A549 (cell line): Measurements from ENCODE around the gene CHCHD6. TPM values are rescaled to one million over a fixed set of nuclear protein-coding genes. Genes with fewer than 3 reads are reported as not detected.

Source experiments
- ATAC-seq, 2 experiments: fragments of 200-7000 bp in 1 of 2; fragments of >200 bp in 1 of 2; cut with Nextera tagmentation in 1 of 2; cut with Tn5 transposase in 1 of 2; 3 replicates each; pipeline versions ENCODE4 v1.8.0 to v1.9.1; 2018 to 2020; ENCODE audit warnings: mild to moderate bottlenecking in 1 of 2, moderate library complexity in 1 of 2
- CTCF ChIA-PET: fragments of 300-600 bp; sonication (Branson Sonifier 250); formaldehyde crosslinking; extraction: SDS; loops from one replicate; lab custom pipeline; 2021; ENCODE audit warnings: antibody characterized with exemption, inconsistent platforms; lab: Yijun Ruan, JAX
- POLR2A ChIA-PET: fragments of 350-600 bp; formaldehyde crosslinking; extraction: SDS; loops from one replicate; lab custom pipeline; 2021; ENCODE audit warnings: antibody characterized with exemption, inconsistent platforms; lab: Yijun Ruan, JAX
- DNase-seq, 2 experiments: peaks; one replicate each; pipeline versions ENCODE4 v3.0.0 to v3.0.0-alpha.2; 2011 to 2016; ENCODE audit warnings: low read depth in 1 of 2, low spot score in 1 of 2
- FAIRE-seq: peaks from 2 replicates; lab custom pipeline; 2011; peaks lifted over from hg19 to GRCh38; lab: Jason Lieb, UNC
- H3K27ac ChIP-seq, 2 experiments: fragments of >200 bp; sonication (Bioruptor Twin); formaldehyde crosslinking; 3 replicates each; pipeline ENCODE4 v1.5.1; 2016 to 2017
- H3K4me1 ChIP-seq: fragments of >200 bp; sonication (Bioruptor Twin); formaldehyde crosslinking; 3 replicates; pipeline ENCODE4 v1.6.1; 2016
- H3K4me2 ChIP-seq: fragments of >200 bp; sonication (Bioruptor Twin); formaldehyde crosslinking; 3 replicates; pipeline ENCODE4 v1.6.1; 2016
- H3K4me3 ChIP-seq: fragments of >200 bp; sonication (Bioruptor Twin); formaldehyde crosslinking; 3 replicates; pipeline ENCODE4 v1.5.1; 2016
- H3K9me3 ChIP-seq: fragments of >200 bp; sonication (Bioruptor Twin); formaldehyde crosslinking; 3 replicates; pipeline ENCODE4 v1.6.1; 2016
- BHLHE40 ChIP-seq: IDR thresholded peaks from 2 replicates; pipeline ENCODE4 v1.6.1; 2012; ENCODE audit warnings: low read depth, low read length, inconsistent platforms
- CBX2 ChIP-seq: fragments of 200-600 bp; sonication (generic); IDR thresholded peaks from 2 replicates; pipeline ENCODE4 v1.6.1; 2016; ENCODE audit warnings: low read depth, mild to moderate bottlenecking, borderline replicate concordance
- CEBPB ChIP-seq, 2 experiments: fragments of >200 bp in 1 of 2; sonication (Bioruptor Twin) in 1 of 2; formaldehyde crosslinking in 1 of 2; IDR thresholded peaks; 2 replicates each; pipeline ENCODE4 v1.6.1; 2012 to 2016
- CHD2 ChIP-seq: fragments of 150-350 bp; IDR thresholded peaks from 2 replicates; pipeline ENCODE4 v1.6.1; 2014; ENCODE audit warnings: low read length; ENCODE audit not compliant: partially characterized antibody
- CHD4 ChIP-seq: fragments of 200-600 bp; sonication (generic); IDR thresholded peaks from 2 replicates; pipeline ENCODE4 v1.6.1; 2016; ENCODE audit warnings: antibody characterized with exemption, mild to moderate bottlenecking, borderline replicate concordance
- CTCF ChIP-seq: fragments of >200 bp; sonication (Bioruptor Twin); formaldehyde crosslinking; IDR thresholded peaks from 3 replicates; pipeline ENCODE4 v1.5.1; 2016
- EHF ChIP-seq: fragments of 250-450 bp; sonication (Bioruptor Pico); IDR thresholded peaks from 2 replicates; pipeline ENCODE4 v1.5.0; 2020; ENCODE audit warnings: mild to moderate bottlenecking
- ESRRA ChIP-seq: fragments of 150-350 bp; IDR thresholded peaks from 2 replicates; pipeline ENCODE4 v1.6.1; 2014; ENCODE audit warnings: mild to moderate bottlenecking, low read length, borderline replicate concordance
- FOSL2 ChIP-seq, 2 experiments: fragments of 450-650 bp in 1 of 2; fragments of >200 bp in 1 of 2; sonication (Bioruptor Twin) in 1 of 2; formaldehyde crosslinking; IDR thresholded peaks; 2 replicates each; pipeline versions ENCODE4 v1.5.0 to v1.6.1; 2016 to 2020; ENCODE audit warnings: mild to moderate bottlenecking in 1 of 2, moderate library complexity in 1 of 2
- FOXS1 ChIP-seq: fragments of 250-450 bp; sonication (Bioruptor Pico); IDR thresholded peaks from 2 replicates; pipeline ENCODE4 v1.5.0; 2020; ENCODE audit warnings: mild to moderate bottlenecking, moderate library complexity
- GATA3 ChIP-seq: IDR thresholded peaks from 2 replicates; pipeline ENCODE4 v1.6.1; 2012; ENCODE audit warnings: borderline replicate concordance
- HEYL ChIP-seq: fragments of 250-450 bp; sonication (Bioruptor Pico); IDR thresholded peaks from 2 replicates; pipeline ENCODE4 v1.8.0; 2021; ENCODE audit warnings: mild to moderate bottlenecking, moderate library complexity
- HOXB5 ChIP-seq: fragments of 250-450 bp; sonication (Bioruptor Pico); IDR thresholded peaks from 2 replicates; pipeline ENCODE4 v1.5.0; 2020; ENCODE audit warnings: mild to moderate bottlenecking, moderate library complexity
- JUN ChIP-seq, 2 experiments: fragments of >200 bp; sonication (Bioruptor Twin); formaldehyde crosslinking; IDR thresholded peaks; 2 replicates in 1 of 2; 3 replicates in 1 of 2; pipeline ENCODE4 v1.6.1; 2016 to 2017
- MAZ ChIP-seq: fragments of 150-350 bp; IDR thresholded peaks from 2 replicates; pipeline ENCODE4 v1.6.1; 2014; ENCODE audit warnings: antibody characterized with exemption, low read depth, low read length, borderline replicate concordance
- NFE2L2 ChIP-seq: fragments of 150-350 bp; conservative IDR thresholded peaks from 2 replicates; pipeline ENCODE4 v1.6.1; 2014; ENCODE audit warnings: low read length
- NPAS2 ChIP-seq: fragments of 250-450 bp; sonication (Bioruptor Pico); IDR thresholded peaks from 2 replicates; pipeline ENCODE4 v1.8.0; 2022; ENCODE audit warnings: mild to moderate bottlenecking, moderate library complexity, borderline replicate concordance
- PHF8 ChIP-seq: fragments of 200-600 bp; sonication (generic); IDR thresholded peaks from 2 replicates; pipeline ENCODE4 v1.6.1; 2016; ENCODE audit warnings: low read depth, mild to moderate bottlenecking, antibody characterized with exemption, moderate library complexity, borderline replicate concordance
- POLR2AphosphoS2 ChIP-seq: conservative IDR thresholded peaks from 2 replicates; pipeline ENCODE4 v1.6.1; 2012; ENCODE audit warnings: low read length, improper control_type of control experiment, inconsistent platforms
- RAD21 ChIP-seq, 2 experiments: fragments of >200 bp in 1 of 2; sonication (Bioruptor Twin) in 1 of 2; formaldehyde crosslinking in 1 of 2; IDR thresholded peaks in 1 of 2; conservative IDR thresholded peaks in 1 of 2; 2 replicates in 1 of 2; 3 replicates in 1 of 2; pipeline ENCODE4 v1.6.1; 2012 to 2018; ENCODE audit warnings: inconsistent platforms in 1 of 2
- RARB ChIP-seq: fragments of 250-450 bp; sonication (Bioruptor Pico); IDR thresholded peaks from 2 replicates; pipeline ENCODE4 v1.8.0; 2021; ENCODE audit warnings: mild to moderate bottlenecking, moderate library complexity
- RFX5 ChIP-seq: fragments of 450-650 bp; IDR thresholded peaks from 2 replicates; pipeline ENCODE4 v1.7.1; 2014; ENCODE audit warnings: antibody characterized with exemption, mild to moderate bottlenecking, moderate library complexity
- RNF2 ChIP-seq: fragments of 200-600 bp; sonication (generic); IDR thresholded peaks from 2 replicates; pipeline ENCODE4 v1.6.1; 2016; ENCODE audit warnings: low read depth, mild to moderate bottlenecking, antibody characterized with exemption, moderate library complexity, borderline replicate concordance
- SREBF2 ChIP-seq: fragments of 450-650 bp; IDR thresholded peaks from 2 replicates; pipeline ENCODE4 v1.6.1; 2014; ENCODE audit warnings: mild to moderate bottlenecking, moderate library complexity
- TFCP2L1 ChIP-seq: fragments of 250-450 bp; sonication (Bioruptor Pico); IDR thresholded peaks from 2 replicates; pipeline ENCODE4 v1.5.0; 2021; ENCODE audit warnings: mild to moderate bottlenecking
- ZNF302 ChIP-seq: fragments of 250-450 bp; sonication (Bioruptor Pico); IDR thresholded peaks from 2 replicates; pipeline ENCODE4 v1.9.0; 2021; ENCODE audit warnings: inconsistent platforms, mild to moderate bottlenecking, moderate library complexity
- WGBS: methylation state at CpG from one replicate; pipeline ENCODE4 v1.1.6; 2017; ENCODE audit errors: missing lambda C conversion rate; 5-methylcytosine and 5-hydroxymethylcytosine counted together
- polyA plus RNA-seq, 4 experiments: library from polyadenylated mRNA; depleted of rRNA in 3 of 4; stranded (reverse); fragments of >200 nt; fragmentation: RNase III in 1 of 4; extraction: RNeasy Plus Mini Kit Qiagen cat#74134 plus additional on column Dnase treatment in 1 of 4; gene quantifications; 2 replicates in 3 of 4; 3 replicates in 1 of 4; pipeline ENCODE4 v1.2.3, GENCODE V29; 2011 to 2017
- TF ChIP-seq, protein P1 (sequence below): fragments of >200 bp; sonication (Bioruptor Twin); formaldehyde crosslinking; IDR thresholded peaks from 3 replicates; pipeline ENCODE4 v1.6.1; 2016

CHCHD6 gene
- polyA plus RNA-seq, 2 of the 4 experiments (the other 2 are of a cell fraction): 15.0 to 18.1 TPM

GRCh38 chr3:126865736-126866135, 161.7 kb downstream of the CHCHD6 start:
- no peaks in the 10 kb centered on the region for H3K4me1 ChIP-seq
- 100% methylated on average over 1 of the region's 1 CpG for WGBS
- DNase-seq (no peak), ATAC-seq (no peak), FAIRE-seq (no peak)
- ChIA-PET CTCF (no interaction called here), POLR2A (no interaction called here)
- no peak overlapping the region for H3K4me3 ChIP-seq
- TF ChIP-seq FOXS1 (CRISPR knock-in tag) (no peak), MAZ (no peak), ESRRA (no peak), FOSL2 (IDR thresholded peaks at IDR 0.05) (no peak), FOSL2 (CRISPR knock-in tag; IDR thresholded peaks at IDR 0.05) (no peak), RAD21 (conservative IDR thresholded peaks at IDR 0.05 in 1 of 2, IDR thresholded peaks at IDR 0.05 in 1 of 2) (no peak), TFCP2L1 (CRISPR knock-in tag) (no peak), JUN (IDR thresholded peaks at IDR 0.05) (no peak), EHF (CRISPR knock-in tag) (no peak), RNF2 (no peak), HOXB5 (CRISPR knock-in tag) (no peak), RFX5 (no peak)
- H3K9me3 ChIP-seq: no peaks in the 10 kb centered on the region
- H3K27ac ChIP-seq: no peak overlapping the region
- no peak overlapping the region for H3K4me2 ChIP-seq

GRCh38 chr3:126866175-126866759, 162.2 kb downstream of the CHCHD6 start:
- DNase-seq (no peak), FAIRE-seq (no peak), ATAC-seq (no peak)
- ChIA-PET POLR2A (no interaction called here), CTCF (no interaction called here)
- no peak overlapping the region for H3K4me3 ChIP-seq
- WGBS: 71% methylated on average over 3 of the region's 3 CpGs
- H3K9me3 ChIP-seq: no peaks in the 10 kb centered on the region
- TF ChIP-seq BHLHE40 (no peak), HEYL (CRISPR knock-in tag) (no peak), RNF2 (no peak), GATA3 (no peak), ZNF302 (CRISPR knock-in tag) (no peak), POLR2AphosphoS2 (no peak), NPAS2 (CRISPR knock-in tag) (no peak), PHF8 (no peak), FOSL2 (IDR thresholded peaks at IDR 0.05) (no peak), FOSL2 (CRISPR knock-in tag; IDR thresholded peaks at IDR 0.05) (no peak), CEBPB (IDR thresholded peaks at IDR 0.05) (no peak), CBX2 (no peak), RFX5 (no peak), NFE2L2 (no peak)
- TF ChIP-seq, protein P1, sequence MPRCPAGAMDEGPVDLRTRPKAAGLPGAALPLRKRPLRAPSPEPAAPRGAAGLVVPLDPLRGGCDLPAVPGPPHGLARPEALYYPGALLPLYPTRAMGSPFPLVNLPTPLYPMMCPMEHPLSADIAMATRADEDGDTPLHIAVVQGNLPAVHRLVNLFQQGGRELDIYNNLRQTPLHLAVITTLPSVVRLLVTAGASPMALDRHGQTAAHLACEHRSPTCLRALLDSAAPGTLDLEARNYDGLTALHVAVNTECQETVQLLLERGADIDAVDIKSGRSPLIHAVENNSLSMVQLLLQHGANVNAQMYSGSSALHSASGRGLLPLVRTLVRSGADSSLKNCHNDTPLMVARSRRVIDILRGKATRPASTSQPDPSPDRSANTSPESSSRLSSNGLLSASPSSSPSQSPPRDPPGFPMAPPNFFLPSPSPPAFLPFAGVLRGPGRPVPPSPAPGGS: no peak
- no peaks in the 10 kb centered on the region for H3K4me1 ChIP-seq
- no peak overlapping the region for H3K4me2 ChIP-seq
- no peak overlapping the region for H3K27ac ChIP-seq

DNA sequence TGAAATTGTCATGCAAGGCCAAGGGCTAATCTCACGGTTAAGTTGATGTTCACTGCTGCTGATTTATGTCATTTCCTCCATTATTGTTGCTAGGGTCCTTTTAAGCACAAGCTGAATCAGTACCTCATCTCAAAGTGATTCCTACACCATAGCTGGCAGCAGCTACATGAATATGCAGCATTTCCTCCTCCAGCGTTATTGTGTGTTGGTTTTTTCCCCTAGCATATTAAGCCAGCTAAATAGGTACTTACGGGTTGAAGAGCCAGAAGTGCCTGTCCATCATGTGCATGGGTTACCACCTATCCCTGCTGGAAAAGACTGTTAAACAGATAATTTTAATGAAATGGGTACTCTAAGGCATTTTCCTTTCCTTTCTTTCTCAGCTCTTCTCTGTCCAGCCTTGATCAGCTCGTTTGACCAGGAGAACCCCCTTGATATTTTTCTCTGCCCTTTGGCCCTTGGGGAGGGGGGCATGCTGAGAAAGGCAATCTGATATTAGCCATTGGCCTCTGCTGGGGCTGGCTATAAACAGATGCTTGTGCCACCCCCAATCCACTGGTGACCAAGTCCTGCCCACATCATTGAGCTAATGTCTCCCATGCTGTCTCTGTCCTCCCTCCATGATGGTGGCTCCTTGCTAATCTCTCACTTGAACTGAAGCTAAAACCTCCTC, 163.3 kb downstream of the CHCHD6 start:
- CTCF ChIA-PET: interaction anchor here (1.5 kb wide), 1 partner anchor 54 kb away, joined by 3 read pairs; no protein-coding TSS in a partner anchor
- TF ChIP-seq CHD2 (no peak), NPAS2 (CRISPR knock-in tag) (no peak), CTCF (no peak), RARB (CRISPR knock-in tag) (no peak), CHD4 (no peak), CEBPB (IDR thresholded peaks at IDR 0.05) (no peak), SREBF2 (no peak)
- TF ChIP-seq, all 56 proteins: peak for 0
- no peak for FAIRE-seq

More for the DNA sequence above, 163.3 kb downstream of the CHCHD6 start:
- H3K4me2 ChIP-seq: no peak overlapping the region
- no peak overlapping the region for H3K27ac ChIP-seq
- no peak for DNase-seq
- no peaks in the 10 kb centered on the region for H3K9me3 ChIP-seq
- no peak overlapping the region for H3K4me3 ChIP-seq
- 91% methylated on average over 4 of the region's 4 CpGs for WGBS
- POLR2A ChIA-PET: no interaction called here
- no peak for ATAC-seq
- H3K4me1 ChIP-seq: no peaks in the 10 kb centered on the region
